SK-N-SH (cell line): ENCODE results near the gene DOCK3. TPM values are rescaled to one million over a fixed set of nuclear protein-coding genes. Genes with fewer than 3 reads are reported as not detected.

Experiments used
- CTCF ChIA-PET: fragments of 300-600, 350-600 bp; formaldehyde crosslinking; extraction: SDS; loops from one replicate; lab custom pipeline; 2021; lab: Yijun Ruan, JAX
- POLR2A ChIA-PET: fragments of 350-600 bp; sonication (Branson Sonifier 250); formaldehyde crosslinking; extraction: SDS; loops from one replicate; lab custom pipeline; 2020; ENCODE audit warnings: antibody characterized with exemption, inconsistent platforms; lab: Yijun Ruan, JAX
- DNase-seq: peaks from one replicate; pipeline ENCODE4 v3.0.0; 2012
- H2AFZ ChIP-seq: fragments of 200-600 bp; sonication (generic); 2 replicates; pipeline ENCODE4 v1.8.1; 2016; ENCODE audit warnings: antibody characterized with exemption, mild to moderate bottlenecking, low read depth
- H3F3A ChIP-seq: fragments of 200-600 bp; sonication (generic); replicated peaks from 2 replicates; pipeline ENCODE3; 2016; ENCODE audit warnings: antibody characterized with exemption, mild to moderate bottlenecking; ENCODE audit not compliant: insufficient read depth
- H3K27ac ChIP-seq, 2 experiments: fragments of 200-500 bp in 1 of 2; fragments of 200-600 bp in 1 of 2; sonication (Bioruptor generic) in 1 of 2; sonication (generic), shearing (Covaris generic) in 1 of 2; 2 replicates each; pipeline versions ENCODE4 v1.5.1 to v1.6.1; 2014 to 2016; ENCODE audit warnings: low read depth in 2 of 2, inconsistent platforms in 1 of 2, low read length in 1 of 2, mild to moderate bottlenecking in 1 of 2, mixed read lengths in 1 of 2
- H3K27me3 ChIP-seq: fragments of 200-600 bp; sonication (generic), shearing (Covaris generic); 2 replicates; pipeline ENCODE4 v1.6.1; 2016; ENCODE audit warnings: mixed run types; ENCODE audit not compliant: insufficient read depth
- H3K36me3 ChIP-seq, 2 experiments: fragments of 200-500 bp in 1 of 2; fragments of 200-600 bp in 1 of 2; sonication (Bioruptor generic) in 1 of 2; sonication (generic) in 1 of 2; replicated peaks in 1 of 2; 2 replicates each; pipeline versions ENCODE3 to v1.5.1; 2014 to 2016; ENCODE audit warnings: low read length in 1 of 2, mild to moderate bottlenecking in 1 of 2; ENCODE audit not compliant: insufficient read depth in 2 of 2, control insufficient read depth in 1 of 2
- H3K4me1 ChIP-seq, 2 experiments: fragments of 200-500 bp in 1 of 2; fragments of 200-600 bp in 1 of 2; sonication (Bioruptor generic) in 1 of 2; sonication (generic), shearing (Covaris generic) in 1 of 2; 2 replicates each; pipeline versions ENCODE4 v1.5.1 to v1.6.1; 2014 to 2016; ENCODE audit warnings: low read depth in 1 of 2, low read length in 1 of 2, mixed run types in 1 of 2; ENCODE audit not compliant: insufficient read depth in 2 of 2, control insufficient read depth in 1 of 2
- H3K4me2 ChIP-seq: fragments of 200-600 bp; sonication (generic), shearing (Covaris generic); 2 replicates; pipeline ENCODE4 v1.6.1; 2017; ENCODE audit warnings: mixed run types
- H3K4me3 ChIP-seq, 2 experiments: fragments of 200-500 bp in 1 of 2; fragments of 200-600 bp in 1 of 2; sonication (Bioruptor generic) in 1 of 2; sonication (generic), shearing (Covaris generic) in 1 of 2; 2 replicates each; pipeline versions ENCODE4 v1.5.1 to v1.8.1; 2014 to 2016; ENCODE audit warnings: low read depth in 2 of 2, inconsistent platforms in 1 of 2, low read length in 1 of 2, mild to moderate bottlenecking in 1 of 2, mixed read lengths in 1 of 2, moderate library complexity in 1 of 2
- H3K79me2 ChIP-seq: fragments of 200-600 bp; sonication (generic); 2 replicates; pipeline ENCODE4 v1.8.1; 2017; ENCODE audit warnings: mild to moderate bottlenecking; ENCODE audit not compliant: insufficient read depth
- H3K9ac ChIP-seq: fragments of 200-600 bp; sonication (generic); 2 replicates; pipeline ENCODE4 v1.6.1; 2017; ENCODE audit warnings: mixed run types
- H3K9me2 ChIP-seq: fragments of 200-600 bp; sonication (generic); 2 replicates; pipeline ENCODE4 v1.6.1; 2017; ENCODE audit warnings: mixed run types
- H3K9me3 ChIP-seq: fragments of 200-600 bp; sonication (generic); 2 replicates; pipeline ENCODE4 v1.6.1; 2017; ENCODE audit warnings: mixed run types, mild to moderate bottlenecking, moderate library complexity
- H4K20me1 ChIP-seq: fragments of 200-600 bp; sonication (generic); 2 replicates; pipeline ENCODE4 v1.6.1; 2017; ENCODE audit warnings: mild to moderate bottlenecking, mixed run types; ENCODE audit not compliant: insufficient read depth
- CHD2 ChIP-seq: fragments of 150-350 bp; IDR thresholded peaks from 2 replicates; pipeline ENCODE4 v1.6.1; 2018; ENCODE audit warnings: low read length; ENCODE audit not compliant: partially characterized antibody
- EP300 ChIP-seq, 2 experiments: IDR thresholded peaks; 2 replicates each; pipeline versions ENCODE4 v1.4.0 to v1.6.1; 2012; ENCODE audit warnings: borderline replicate concordance in 1 of 2, low read depth in 1 of 2, low read length in 1 of 2
- EZH2phosphoT487 ChIP-seq: fragments of 200-600 bp; sonication (generic); IDR thresholded peaks from 2 replicates; pipeline ENCODE4 v1.6.1; 2017; ENCODE audit warnings: low read depth, mixed run types, mild to moderate bottlenecking, antibody characterized with exemption, moderate library complexity, borderline replicate concordance
- FOSL2 ChIP-seq: IDR thresholded peaks from 2 replicates; pipeline ENCODE4 v1.4.0; 2012; ENCODE audit warnings: low read depth, mild to moderate bottlenecking, moderate library complexity, borderline replicate concordance
- FOXM1 ChIP-seq: IDR thresholded peaks from 2 replicates; pipeline ENCODE4 v1.4.0; 2012; ENCODE audit warnings: low read depth, mild to moderate bottlenecking
- GABPA ChIP-seq: IDR thresholded peaks from 2 replicates; pipeline ENCODE4 v1.4.0; 2012; ENCODE audit warnings: low read depth, mild to moderate bottlenecking
- GATA2 ChIP-seq: sonication (generic); formaldehyde crosslinking; IDR thresholded peaks from 2 replicates; pipeline ENCODE4 v1.5.0; 2020; ENCODE audit warnings: mild to moderate bottlenecking, missing genetic modification reagents
- MEF2A ChIP-seq: IDR thresholded peaks from 2 replicates; pipeline ENCODE4 v1.4.0; 2012; ENCODE audit warnings: low read depth, borderline replicate concordance
- NFIC ChIP-seq: IDR thresholded peaks from 2 replicates; pipeline ENCODE4 v1.4.0; 2012; ENCODE audit warnings: borderline replicate concordance
- NRF1 ChIP-seq: IDR thresholded peaks from 2 replicates; pipeline ENCODE4 v1.6.1; 2012; ENCODE audit warnings: low read depth, mild to moderate bottlenecking, low read length
- RFX5 ChIP-seq: IDR thresholded peaks from 2 replicates; pipeline ENCODE4 v1.6.1; 2012; ENCODE audit warnings: mild to moderate bottlenecking, improper control_type of control experiment, low read length
- RXRA ChIP-seq: IDR thresholded peaks from 2 replicates; pipeline ENCODE4 v1.4.0; 2012; ENCODE audit warnings: low read depth, mild to moderate bottlenecking, borderline replicate concordance
- SIN3A ChIP-seq: IDR thresholded peaks from 2 replicates; pipeline ENCODE4 v1.6.1; 2012; ENCODE audit warnings: low read depth, mild to moderate bottlenecking, low read length, moderate library complexity, borderline replicate concordance
- SMC3 ChIP-seq: IDR thresholded peaks from 2 replicates; pipeline ENCODE4 v1.6.1; 2012; ENCODE audit warnings: low read depth, low read length, improper control_type of control experiment
- TAF1 ChIP-seq: IDR thresholded peaks from 2 replicates; pipeline ENCODE4 v1.6.1; 2012; ENCODE audit warnings: low read depth, mild to moderate bottlenecking, low read length, moderate library complexity, borderline replicate concordance
- TEAD4 ChIP-seq: IDR thresholded peaks from 2 replicates; pipeline ENCODE4 v1.4.0; 2012; ENCODE audit warnings: mild to moderate bottlenecking, borderline replicate concordance; ENCODE audit not compliant: insufficient read depth
- USF1 ChIP-seq: IDR thresholded peaks from 2 replicates; pipeline ENCODE4 v1.4.0; 2012; ENCODE audit warnings: low read depth, borderline replicate concordance
- YY1 ChIP-seq: IDR thresholded peaks from 2 replicates; pipeline ENCODE4 v1.4.0; 2012; ENCODE audit warnings: low read depth, mild to moderate bottlenecking
- ZBTB33 ChIP-seq: IDR thresholded peaks from 2 replicates; pipeline ENCODE4 v1.4.0; 2012; ENCODE audit warnings: low read depth, borderline replicate concordance
- WGBS: methylation state at CpG from one replicate; pipeline ENCODE4 v1.1.6; 2017; ENCODE audit warnings: low lambda C conversion rate; 5-methylcytosine and 5-hydroxymethylcytosine counted together
- polyA plus RNA-seq, 3 experiments: library from polyadenylated mRNA; depleted of rRNA; stranded (reverse); fragments of >200 nt; gene quantifications; 2 replicates each; pipeline ENCODE4 v1.2.3, GENCODE V29; 2012
- TF ChIP-seq, protein P1 (sequence below): fragments of 150-350 bp; IDR thresholded peaks from 2 replicates; pipeline ENCODE4 v1.6.1; 2017; ENCODE audit warnings: antibody characterized with exemption, low read length, low read depth, borderline replicate concordance

Gene DOCK3
- polyA plus RNA-seq, 1 of the 3 experiments (the other 2 are of a cell fraction), result 0.05 TPM

GRCh38 chr3:51100536-51100851 lies 425.8 kb downstream of the DOCK3 start:
- H3K4me2 ChIP-seq, result no peak overlapping the region
- POLR2A ChIA-PET, result no interaction called here
- no peak overlapping the region for H3K27ac ChIP-seq
- no peaks in the 10 kb centered on the region for H3F3A ChIP-seq
- H3K36me3 ChIP-seq, result no peaks in the 10 kb centered on the region
- no peaks in the 10 kb centered on the region for H3K9me2 ChIP-seq
- no peaks in the 10 kb centered on the region for H4K20me1 ChIP-seq
- H2AFZ ChIP-seq, result no peak overlapping the region
- CTCF ChIA-PET, result interaction anchor here (0.7 to 5.0 kb wide), 20 partner anchors 10 to 485 kb away, joined by 3 to 38 read pairs (median 4); no protein-coding TSS in a partner anchor
- no peaks in the 10 kb centered on the region for H3K9me3 ChIP-seq
- no peak for DNase-seq
- WGBS, result 14% methylated on average over 1 of the region's 1 CpG
- H3K79me2 ChIP-seq, result no peaks in the 10 kb centered on the region
- H3K27me3 ChIP-seq, result no peaks in the 10 kb centered on the region
- H3K9ac ChIP-seq, result no peak overlapping the region
- H3K4me1 ChIP-seq, result no peaks in the 10 kb centered on the region
- no peak overlapping the region; a peak in 1 of 4 replicates for H3K4me3 ChIP-seq
- TF ChIP-seq CHD2 (no peak), SIN3A (no peak), EP300 (IDR thresholded peaks at IDR 0.05; ENCODE audit: borderline replicate concordance in 1 of 2, low read depth in 1 of 2, low read length in 1 of 2) (no peak), EZH2phosphoT487 (no peak), YY1 (no peak), USF1 (no peak), TEAD4 (no peak), FOXM1 (no peak), TAF1 (no peak), ZBTB33 (no peak)

- TF ChIP-seq FOXM1 (no peak), CHD2 (no peak), RFX5 (no peak), ZBTB33 (no peak), SMC3 (no peak), RXRA (no peak), TEAD4 (no peak), NRF1 (no peak), GATA2 (CRISPR knock-in tag) (no peak), FOSL2 (no peak), NFIC (no peak), MEF2A (no peak), GABPA (no peak), EP300 (IDR thresholded peaks at IDR 0.05; ENCODE audit: borderline replicate concordance in 1 of 2, low read depth in 1 of 2, low read length in 1 of 2) (no peak)
- TF ChIP-seq, protein P1, sequence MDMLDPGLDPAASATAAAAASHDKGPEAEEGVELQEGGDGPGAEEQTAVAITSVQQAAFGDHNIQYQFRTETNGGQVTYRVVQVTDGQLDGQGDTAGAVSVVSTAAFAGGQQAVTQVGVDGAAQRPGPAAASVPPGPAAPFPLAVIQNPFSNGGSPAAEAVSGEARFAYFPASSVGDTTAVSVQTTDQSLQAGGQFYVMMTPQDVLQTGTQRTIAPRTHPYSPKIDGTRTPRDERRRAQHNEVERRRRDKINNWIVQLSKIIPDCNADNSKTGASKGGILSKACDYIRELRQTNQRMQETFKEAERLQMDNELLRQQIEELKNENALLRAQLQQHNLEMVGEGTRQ, result no peak
- no peak overlapping the region for H3K4me3 ChIP-seq
- 3% methylated on average over 1 of the region's 1 CpG for WGBS
- no peaks in the 10 kb centered on the region for H3K27me3 ChIP-seq
- DNase-seq, result no peak
- no peak overlapping the region for H3K4me2 ChIP-seq
- no peak overlapping the region for H3K9ac ChIP-seq
- POLR2A ChIA-PET, result no interaction called here
- H3K9me3 ChIP-seq, result no peaks in the 10 kb centered on the region
- no peak overlapping the region for H2AFZ ChIP-seq
- H3K4me1 ChIP-seq, result no peaks in the 10 kb centered on the region
- no peaks in the 10 kb centered on the region for H3F3A ChIP-seq
- CTCF ChIA-PET, result interaction anchor here (5.0 kb wide), 1 partner anchor 268 kb away, joined by 38 read pairs; no protein-coding TSS in a partner anchor
- H3K27ac ChIP-seq, result no peak overlapping the region
- H3K36me3 ChIP-seq, result no peaks in the 10 kb centered on the region
- no peaks in the 10 kb centered on the region for H4K20me1 ChIP-seq
- H3K9me2 ChIP-seq, result no peaks in the 10 kb centered on the region
- H3K79me2 ChIP-seq, result no peaks in the 10 kb centered on the region
These were observed 427.7 kb downstream of the DOCK3 start for GRCh38 chr3:51102396-51102795.
